AML-193 (cell line): ENCODE measurements around the gene RPL7A.
A peak's percentile ranks its signal among the peaks of the same experiment; 100 is the strongest.
"Not testable (repeated sequence)": the region's sequence is repeated elsewhere in the genome, so short reads cannot be mapped to it uniquely, and the experiment has no call there.

Source experiments
- DNase-seq, 2 experiments: peaks; one replicate each; lab custom pipeline; 2025; lab: John Stamatoyannopoulos, UW

RPL7A gene

GRCh38 chr9:133327834-133328484, 20.1 kb upstream of the RPL7A start:
- no peak for DNase-seq

GRCh38 chr9:133329306-133330156, 18.5 kb upstream of the RPL7A start:
- not testable (repeated sequence) for DNase-seq

GRCh38 chr9:133331221-133331620, 16.8 kb upstream of the RPL7A start:
- DNase-seq, result no peak

- no peak for DNase-seq
Observed at GRCh38 chr9:133331641-133332380, 16.2 kb upstream of the RPL7A start.

GRCh38 chr9:133332381-133332730, 15.7 kb upstream of the RPL7A start:
- no peak for DNase-seq

- no peak for DNase-seq
Observed at GRCh38 chr9:133333011-133333410, 15.0 kb upstream of the RPL7A start.

GRCh38 chr9:133333566-133333965, 14.5 kb upstream of the RPL7A start:
- DNase-seq, result no peak

- DNase-seq, result no peak
Observed at GRCh38 chr9:133334161-133334560, 13.9 kb upstream of the RPL7A start.

GRCh38 chr9:133334888-133335287, 13.1 kb upstream of the RPL7A start:
- not testable (repeated sequence) for DNase-seq

- peak; percentile 85 for DNase-seq
Observed at GRCh38 chr9:133335924-133336811, 11.8 kb upstream of the RPL7A start, which contains the start of gene SURF6. SURF6 (minus strand) TSS chr9:133336188; CDS start chr9:133336132, 56 bp downstream.

- DNase-seq, result no peak
Observed at GRCh38 chr9:133339641-133340040, 8.4 kb upstream of the RPL7A start.

GRCh38 chr9:133340256-133340655, 7.8 kb upstream of the RPL7A start:
- peak; percentile 49 to 51 for DNase-seq

- DNase-seq, result no peak
Observed at GRCh38 chr9:133340916-133341315, 7.1 kb upstream of the RPL7A start.

- DNase-seq, result peak; percentile 71 to 79
Observed at GRCh38 chr9:133341369-133342068, 6.5 kb upstream of the RPL7A start.

- no peak for DNase-seq
Observed at GRCh38 chr9:133342069-133342406, 6.0 kb upstream of the RPL7A start.

- DNase-seq, result no peak
Observed at GRCh38 chr9:133342570-133342969, 5.4 kb upstream of the RPL7A start.

- DNase-seq, result no peak
Observed at GRCh38 chr9:133344071-133344470, 3.9 kb upstream of the RPL7A start.

GRCh38 chr9:133344979-133345378, 3.0 kb upstream of the RPL7A start:
- no peak for DNase-seq

- DNase-seq, result no peak
Observed at GRCh38 chr9:133345596-133345995, 2.4 kb upstream of the RPL7A start.

GRCh38 chr9:133346021-133346785, 1.8 kb upstream of the RPL7A start:
- no peak for DNase-seq
